IPS-18a (cell line): ENCODE results near the gene DAB2.

ENCODE experiments used
- H3K27ac ChIP-seq: one replicate; pipeline ENCODE4 v1.5.1; 2013; ENCODE audit warnings: low read length
- H3K27me3 ChIP-seq: one replicate; pipeline ENCODE4 v1.6.1; 2013; ENCODE audit warnings: mild to moderate bottlenecking, low read length; ENCODE audit not compliant: control insufficient read depth, insufficient read depth
- H3K36me3 ChIP-seq: one replicate; pipeline ENCODE4 v1.6.1; 2013; ENCODE audit warnings: low read depth, low read length; ENCODE audit not compliant: control insufficient read depth
- H3K4me1 ChIP-seq: one replicate; pipeline ENCODE4 v1.6.1; 2013; ENCODE audit warnings: low read depth, low read length; ENCODE audit not compliant: control insufficient read depth
- H3K4me3 ChIP-seq: one replicate; pipeline ENCODE4 v1.5.1; 2013; ENCODE audit warnings: low read length
- H3K9ac ChIP-seq: one replicate; pipeline ENCODE4 v1.6.1; 2013; ENCODE audit warnings: mild to moderate bottlenecking, low read length, moderate library complexity
- H3K9me3 ChIP-seq: one replicate; pipeline ENCODE4 v1.6.1; 2013; ENCODE audit warnings: low read depth, low read length; ENCODE audit not compliant: control insufficient read depth

DAB2 gene

GRCh38 chr5:39399135-39400036, 25.4 kb downstream of the DAB2 start:
- H3K27ac ChIP-seq: no peak overlapping the region
- no peaks in the 10 kb centered on the region for H3K36me3 ChIP-seq
- H3K4me1 ChIP-seq: peaks cover 14% of the 10 kb centered on the region

GRCh38 chr5:39396843-39397242, 27.9 kb downstream of the DAB2 start:
- Histone ChIP-seq H3K27ac (no peak overlapping the region), H3K9me3 (no peaks in the 10 kb centered on the region), H3K9ac (no peak overlapping the region), H3K4me3 (no peak overlapping the region), H3K27me3 (no peaks in the 10 kb centered on the region), H3K4me1 (peaks cover 14% of the 10 kb centered on the region), H3K36me3 (no peaks in the 10 kb centered on the region)

More at GRCh38 chr5:39399135-39400036, 25.4 kb downstream of the DAB2 start:
- Histone ChIP-seq H3K9ac (no peak overlapping the region), H3K27me3 (no peaks in the 10 kb centered on the region), H3K9me3 (no peaks in the 10 kb centered on the region), H3K4me3 (no peak overlapping the region)

- Histone ChIP-seq H3K4me1 (peaks cover 7% of the 10 kb centered on the region), H3K27me3 (no peaks in the 10 kb centered on the region), H3K9ac (no peak overlapping the region), H3K36me3 (no peaks in the 10 kb centered on the region), H3K9me3 (no peaks in the 10 kb centered on the region), H3K4me3 (no peak overlapping the region), H3K27ac (no peak overlapping the region)
These were observed 29.3 kb downstream of the DAB2 start for GRCh38 chr5:39395521-39395920.

GRCh38 chr5:39394946-39395345, 29.8 kb downstream of the DAB2 start:
- H3K27ac ChIP-seq: no peak overlapping the region
- no peaks in the 10 kb centered on the region for H3K27me3 ChIP-seq
- no peak overlapping the region for H3K9ac ChIP-seq
- H3K36me3 ChIP-seq: no peaks in the 10 kb centered on the region
- no peak overlapping the region for H3K4me3 ChIP-seq
- peaks cover 7% of the 10 kb centered on the region for H3K4me1 ChIP-seq
- no peaks in the 10 kb centered on the region for H3K9me3 ChIP-seq

GRCh38 chr5:39390945-39391344, 33.8 kb downstream of the DAB2 start:
- Histone ChIP-seq H3K9ac (no peak overlapping the region), H3K4me1 (no peaks in the 10 kb centered on the region), H3K27me3 (no peaks in the 10 kb centered on the region), H3K9me3 (no peaks in the 10 kb centered on the region), H3K4me3 (no peak overlapping the region), H3K36me3 (no peaks in the 10 kb centered on the region), H3K27ac (no peak overlapping the region)

- no peak overlapping the region for H3K9ac ChIP-seq
- H3K27me3 ChIP-seq: no peaks in the 10 kb centered on the region
- no peaks in the 10 kb centered on the region for H3K9me3 ChIP-seq
- H3K4me3 ChIP-seq: no peak overlapping the region
- no peaks in the 10 kb centered on the region for H3K36me3 ChIP-seq
- no peaks in the 10 kb centered on the region for H3K4me1 ChIP-seq
- no peak overlapping the region for H3K27ac ChIP-seq
These were observed 37.5 kb downstream of the DAB2 start for GRCh38 chr5:39387293-39387692.

- no peaks in the 10 kb centered on the region for H3K4me1 ChIP-seq
- no peak overlapping the region for H3K4me3 ChIP-seq
- H3K36me3 ChIP-seq: no peaks in the 10 kb centered on the region
- H3K27ac ChIP-seq: no peak overlapping the region
- no peaks in the 10 kb centered on the region for H3K9me3 ChIP-seq
- H3K9ac ChIP-seq: no peak overlapping the region
- no peaks in the 10 kb centered on the region for H3K27me3 ChIP-seq
These were observed 40.5 kb downstream of the DAB2 start for GRCh38 chr5:39384271-39384670.

GRCh38 chr5:39381376-39381775, 43.4 kb downstream of the DAB2 start:
- no peak overlapping the region for H3K9ac ChIP-seq

GRCh38 chr5:39379693-39380092, 45.1 kb downstream of the DAB2 start:
- H3K9me3 ChIP-seq: no peaks in the 10 kb centered on the region
- H3K4me1 ChIP-seq: no peaks in the 10 kb centered on the region
- no peak overlapping the region for H3K4me3 ChIP-seq
- H3K9ac ChIP-seq: no peak overlapping the region
- no peaks in the 10 kb centered on the region for H3K36me3 ChIP-seq
- no peak overlapping the region for H3K27ac ChIP-seq
- no peaks in the 10 kb centered on the region for H3K27me3 ChIP-seq

More at GRCh38 chr5:39381376-39381775, 43.4 kb downstream of the DAB2 start:
- Histone ChIP-seq H3K9me3 (no peaks in the 10 kb centered on the region), H3K27ac (no peak overlapping the region), H3K4me1 (no peaks in the 10 kb centered on the region), H3K36me3 (no peaks in the 10 kb centered on the region), H3K4me3 (no peak overlapping the region), H3K27me3 (no peaks in the 10 kb centered on the region)

- Histone ChIP-seq H3K4me3 (no peak overlapping the region), H3K9me3 (no peaks in the 10 kb centered on the region)
These were observed 47.2 kb downstream of the DAB2 start for GRCh38 chr5:39377613-39378012.

GRCh38 chr5:39376293-39376714, 48.5 kb downstream of the DAB2 start:
- Histone ChIP-seq H3K9me3 (no peaks in the 10 kb centered on the region), H3K36me3 (no peaks in the 10 kb centered on the region)

More at GRCh38 chr5:39377613-39378012, 47.2 kb downstream of the DAB2 start:
- H3K9ac ChIP-seq: no peak overlapping the region
- H3K4me1 ChIP-seq: no peaks in the 10 kb centered on the region
- no peak overlapping the region for H3K27ac ChIP-seq
- no peaks in the 10 kb centered on the region for H3K27me3 ChIP-seq
- H3K36me3 ChIP-seq: no peaks in the 10 kb centered on the region

GRCh38 chr5:39373791-39374190, 51.0 kb downstream of the DAB2 start:
- H3K4me3 ChIP-seq: no peak overlapping the region
- no peak overlapping the region for H3K27ac ChIP-seq
- H3K27me3 ChIP-seq: no peaks in the 10 kb centered on the region
- no peaks in the 10 kb centered on the region for H3K36me3 ChIP-seq
- no peaks in the 10 kb centered on the region for H3K9me3 ChIP-seq
- peaks cover 5% of the 10 kb centered on the region for H3K4me1 ChIP-seq
- H3K9ac ChIP-seq: no peak overlapping the region

More at GRCh38 chr5:39376293-39376714, 48.5 kb downstream of the DAB2 start:
- Histone ChIP-seq H3K4me1 (no peaks in the 10 kb centered on the region), H3K4me3 (no peak overlapping the region), H3K9ac (no peak overlapping the region), H3K27me3 (no peaks in the 10 kb centered on the region), H3K27ac (no peak overlapping the region)
